GM19099 (cell line): ENCODE measurements around the gene NUMA1.

ENCODE experiments used
- POLR2A ChIP-seq: IDR thresholded peaks from 3 replicates; pipeline ENCODE4 v1.6.1; 2011; ENCODE audit warnings: low read depth; ENCODE audit not compliant: insufficient read length; ENCODE audit errors: extremely low read depth

Gene NUMA1

GRCh38 chr11:72018171-72018570 lies 62.2 kb downstream of the NUMA1 start:
- no peak for TF ChIP-seq POLR2A

DNA sequence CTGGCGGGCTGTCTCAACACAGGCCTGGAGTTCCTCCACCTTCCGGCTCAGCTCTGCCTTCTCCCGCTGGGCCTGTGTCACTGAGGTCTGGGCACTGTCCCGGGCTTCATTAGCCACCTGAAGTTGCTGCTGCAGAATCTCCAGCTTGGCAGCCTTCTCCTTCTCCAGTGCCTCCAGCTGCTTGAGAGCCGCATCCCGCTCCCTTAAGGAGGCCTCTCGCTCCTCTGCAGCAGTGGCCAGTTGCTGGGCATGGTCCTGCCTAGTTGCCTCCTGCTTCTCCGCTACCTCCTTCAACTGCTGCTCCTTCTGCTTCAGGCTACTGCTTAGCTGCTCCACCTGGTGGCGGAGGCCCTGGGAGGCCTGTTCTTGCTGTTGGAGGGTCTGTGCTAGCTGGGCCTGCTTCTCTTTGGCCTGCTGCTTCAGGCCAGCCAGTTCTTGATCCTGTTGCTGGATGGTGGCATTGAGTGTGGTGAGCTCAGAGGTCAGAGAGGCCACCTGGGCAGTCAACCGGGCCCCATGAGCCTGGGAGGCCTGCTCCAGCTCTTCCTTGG lies 64.8 kb downstream of the NUMA1 start:
- no peak for TF ChIP-seq POLR2A

GRCh38 chr11:72014761-72015320 lies 65.5 kb downstream of the NUMA1 start:
- TF ChIP-seq POLR2A = no peak

GRCh38 chr11:72013765-72014711 lies 66.3 kb downstream of the NUMA1 start:
- no peak for TF ChIP-seq POLR2A

- TF ChIP-seq POLR2A = no peak
Measured at GRCh38 chr11:72012897-72013721, 67.2 kb downstream of the NUMA1 start.

DNA sequence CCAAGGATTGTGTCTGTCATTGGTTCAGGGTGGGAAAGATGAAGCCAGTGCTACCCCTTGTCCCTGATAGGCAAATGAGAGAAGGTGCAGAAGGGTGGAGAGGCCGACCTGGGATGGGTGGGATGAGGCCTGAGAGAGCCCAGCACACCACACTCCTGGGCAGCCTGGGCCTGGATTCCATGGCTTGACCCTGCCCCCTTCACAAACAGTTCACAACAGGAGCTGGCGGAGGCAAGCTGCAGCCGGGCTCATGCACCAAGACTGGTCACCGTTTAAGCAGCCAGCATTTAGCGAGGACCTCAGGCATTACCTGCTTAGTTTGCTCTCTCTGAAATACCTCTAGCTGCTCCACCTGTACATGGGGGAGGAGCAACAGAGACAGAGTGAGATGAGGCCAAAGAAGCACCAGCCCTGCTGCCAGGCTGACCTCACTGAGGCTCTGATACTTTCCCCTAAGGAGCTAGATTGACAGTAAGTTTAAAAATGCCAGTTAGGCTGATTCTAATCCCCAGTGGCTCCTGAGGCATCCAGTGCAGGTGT lies 68.2 kb downstream of the NUMA1 start:
- TF ChIP-seq POLR2A = no peak

DNA sequence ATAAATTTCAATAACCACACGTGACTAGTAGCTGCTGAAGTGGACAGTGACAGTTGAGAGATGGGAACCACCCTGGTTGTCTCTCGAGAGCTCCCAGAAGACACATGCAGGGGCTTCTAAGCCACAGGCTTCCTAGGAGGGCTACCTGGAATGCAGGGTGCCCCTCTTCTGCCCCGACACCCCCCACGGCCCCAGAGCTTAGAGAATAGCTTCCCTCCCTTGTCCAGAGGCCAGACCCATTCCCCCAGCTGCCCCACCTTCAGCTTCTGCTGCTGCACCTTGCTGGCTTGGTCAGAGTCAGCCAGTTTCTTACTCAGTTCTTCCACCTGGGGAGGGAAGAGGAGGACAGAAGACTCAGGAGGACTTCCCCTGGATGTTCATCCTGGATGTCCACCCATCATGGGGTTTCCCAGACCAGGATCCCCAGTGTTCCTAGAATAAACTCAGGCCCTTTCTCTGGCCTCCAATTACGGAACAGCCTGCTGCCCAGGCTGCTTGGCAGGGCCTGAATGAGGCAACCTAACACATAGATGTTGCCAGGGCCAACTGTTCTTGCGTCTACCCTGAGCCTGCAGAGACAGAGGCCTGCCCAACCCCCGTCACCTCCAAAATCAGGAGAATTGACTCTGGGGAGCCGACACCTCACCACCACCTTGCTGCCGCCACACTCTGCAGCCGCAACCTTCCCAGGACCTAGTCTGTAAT lies 69.7 kb downstream of the NUMA1 start:
- TF ChIP-seq POLR2A = no peak

DNA sequence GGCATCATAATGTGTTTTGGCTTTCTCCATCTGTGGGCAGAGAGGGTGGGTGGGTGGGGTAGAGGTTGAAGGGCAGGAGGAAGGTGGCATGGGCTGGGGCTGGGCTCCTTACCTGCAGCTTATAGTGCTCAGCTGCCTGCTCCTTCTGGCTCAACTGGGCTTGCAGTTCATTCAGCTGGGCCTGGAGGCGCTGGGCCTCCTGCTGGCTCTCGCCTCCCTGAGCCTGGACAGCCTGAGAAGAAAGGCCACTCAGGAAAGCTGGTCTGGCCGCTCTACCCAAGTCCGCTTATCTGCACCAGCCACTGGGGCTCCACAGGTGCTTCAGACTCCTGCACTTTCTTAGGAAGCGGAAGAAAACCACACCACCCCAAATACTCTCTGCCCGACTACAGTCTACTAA lies 71.2 kb downstream of the NUMA1 start:
- TF ChIP-seq POLR2A = no peak

DNA sequence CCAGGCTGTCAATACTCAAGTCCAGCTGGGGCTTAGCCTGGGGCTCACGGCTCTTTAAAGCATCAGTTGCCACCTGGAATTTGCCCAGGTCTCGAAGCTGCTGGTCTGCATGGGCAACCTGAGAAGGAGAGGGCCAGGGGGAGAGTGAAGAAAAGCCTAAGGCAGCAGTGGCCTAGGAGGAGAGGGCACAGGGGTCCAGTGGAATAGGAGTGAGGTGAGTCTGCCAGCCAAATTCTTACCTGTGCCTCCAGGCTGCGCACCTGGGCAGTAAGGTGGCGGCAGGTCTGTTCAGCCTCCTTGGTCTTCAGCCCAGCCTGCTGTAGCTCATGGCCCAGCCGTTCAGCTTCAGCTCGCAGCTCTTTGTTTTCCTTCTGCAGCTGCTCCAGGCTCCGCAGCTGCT lies 71.6 kb downstream of the NUMA1 start:
- TF ChIP-seq POLR2A = no peak

- no peak for TF ChIP-seq POLR2A
Measured at GRCh38 chr11:72007587-72007986, 72.8 kb downstream of the NUMA1 start.

- TF ChIP-seq POLR2A = no peak
Measured at GRCh38 chr11:72007089-72007476, 73.3 kb downstream of the NUMA1 start.

DNA sequence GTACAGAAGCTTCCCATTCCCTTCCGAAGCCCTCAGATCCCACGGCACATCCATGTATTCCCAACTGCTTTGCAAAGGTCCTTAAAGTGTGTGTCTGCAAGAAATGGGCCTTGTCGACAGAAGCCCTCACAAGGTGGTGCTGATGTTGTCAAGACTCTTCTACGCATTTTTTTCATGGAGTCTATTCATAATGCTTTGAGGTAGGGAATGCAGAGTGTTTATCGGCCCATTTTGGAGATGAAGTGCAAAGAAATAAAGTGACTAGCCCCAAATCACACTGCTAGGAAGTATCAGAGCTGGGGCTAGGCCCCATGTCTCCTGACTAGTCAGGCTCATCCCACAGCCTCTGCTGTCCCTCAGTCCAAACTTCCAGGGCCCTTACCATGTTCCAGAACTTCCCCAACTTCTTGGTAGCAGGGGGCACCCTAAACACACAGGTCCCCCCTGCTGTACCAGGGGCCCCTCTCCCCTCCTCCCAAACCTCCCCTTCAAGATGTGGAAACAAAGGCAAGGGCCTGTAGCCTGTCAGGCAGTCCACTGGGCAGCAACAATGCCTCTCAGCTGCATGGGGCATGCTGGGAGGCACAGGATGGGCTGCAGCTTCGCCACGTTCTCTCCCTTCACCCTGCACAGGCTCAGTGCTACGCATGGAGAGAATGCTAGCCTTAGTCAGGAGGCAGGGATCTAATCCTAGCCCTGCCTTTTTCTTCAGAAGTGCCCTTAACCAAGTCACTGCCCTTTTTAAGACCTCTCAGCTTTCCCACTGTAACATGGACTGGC lies 73.8 kb downstream of the NUMA1 start:
- no peak for TF ChIP-seq POLR2A
